Right ventricle myocardium inferior (tissue), 1 donor: ENCODE measurements around the gene SNCB. TPM values are rescaled to one million over a fixed set of nuclear protein-coding genes. Genes with fewer than 3 reads are reported as not detected.
A peak's percentile ranks its signal among the peaks of the same experiment; 100 is the strongest.
"Not testable (repeated sequence)": the region's sequence is repeated elsewhere in the genome, so short reads cannot be mapped to it uniquely, and the experiment has no call there.

Source experiments
- ATAC-seq: fragments of 200-7000 bp; cut with Tn5 transposase; one replicate; pipeline ENCODE4 v1.9.1; 2020; ENCODE audit warnings: mild to moderate bottlenecking, moderate library complexity
- DNase-seq: peaks from one replicate; pipeline ENCODE4 v3.0.0; 2021; ENCODE audit errors: missing footprints
- intact Hi-C: fragments of 100-400 bp; cut with DNase I; formaldehyde crosslinking; loops from one replicate; pipeline ENCODE4 v1.11.0; 2022
- total RNA-seq: library from RNA; stranded (reverse); fragmentation: NEBNext Ultra II Directional; extraction: Animal tissue kit (Norgen Biotek cat#: 25700); gene quantifications from one replicate; pipeline ENCODE4 v1.2.1, GENCODE V29; 2021
- donor health status: DM: no; HTN: yes; CAD: no; lungs with severe emphysema.

The SNCB gene
- total RNA-seq, 1 donor from 2014 or later = not detected

GRCh38 chr5:176592573-176592972, 37.8 kb downstream of the SNCB start:
- intact Hi-C loops = no loop called here
- ATAC-seq (no peak), DNase-seq (no peak)

- ATAC-seq, intact Hi-C loops, DNase-seq: not testable (repeated sequence)
These were observed 38.7 kb downstream of the SNCB start for GRCh38 chr5:176591667-176592066.

- ATAC-seq = no peak
- no peak for DNase-seq
- intact Hi-C loops = no loop called here
These were observed 40.2 kb downstream of the SNCB start for GRCh38 chr5:176590035-176590717.

- DNase-seq = no peak
- ATAC-seq = no peak
- intact Hi-C loops = no loop called here
These were observed 41.1 kb downstream of the SNCB start for GRCh38 chr5:176589039-176589769.

- ATAC-seq (no peak), DNase-seq (no peak)
- intact Hi-C loops = no loop called here
These were observed 42.0 kb downstream of the SNCB start for GRCh38 chr5:176588297-176588696.

GRCh38 chr5:176587398-176587797, 42.9 kb downstream of the SNCB start:
- DNase-seq (no peak), ATAC-seq (no peak)
- intact Hi-C loops = no loop called here

- ATAC-seq = no peak
- DNase-seq = no peak
- intact Hi-C loops = no loop called here
These were observed 47.3 kb downstream of the SNCB start for GRCh38 chr5:176583076-176583475.

GRCh38 chr5:176581361-176581760, 49.0 kb downstream of the SNCB start:
- ATAC-seq = no peak
- intact Hi-C loops = no loop called here
- peak; percentile 17 for DNase-seq

GRCh38 chr5:176579323-176579722, 51.0 kb downstream of the SNCB start:
- DNase-seq (peak; percentile 22), ATAC-seq (no peak)
- intact Hi-C loops = no loop called here

GRCh38 chr5:176578391-176578808, 51.9 kb downstream of the SNCB start:
- no peak for ATAC-seq
- intact Hi-C loops = no loop called here
- peak; percentile 65 for DNase-seq

- ATAC-seq (no peak), DNase-seq (peak; percentile 55)
- intact Hi-C loops = no loop called here
These were observed 52.8 kb downstream of the SNCB start for GRCh38 chr5:176577312-176578176.

- no peak for ATAC-seq
- intact Hi-C loops = no loop called here
- DNase-seq = peak; percentile 60
These were observed 54.6 kb downstream of the SNCB start for GRCh38 chr5:176575488-176576422.

GRCh38 chr5:176575066-176575465, 55.3 kb downstream of the SNCB start:
- intact Hi-C loops = no loop called here
- ATAC-seq = no peak
- DNase-seq = peak; percentile 32

- DNase-seq = no peak
These were observed 56.1 kb downstream of the SNCB start for GRCh38 chr5:176574297-176574591.

GRCh38 chr5:176573564-176574296, 56.6 kb downstream of the SNCB start:
- intact Hi-C loops = loop anchor here (1.0 kb wide), 1 partner anchor 74 kb away; the partner anchor contains the start of gene TSPAN17
- ATAC-seq (peak; percentile 82), DNase-seq (peak; percentile 84)

More at GRCh38 chr5:176574297-176574591, 56.1 kb downstream of the SNCB start:
- intact Hi-C loops = loop anchor here (1.0 kb wide), 1 partner anchor 73 kb away; the partner anchor contains the start of gene TSPAN17
- no peak for ATAC-seq
